Cerebellar nuclear complex (tissue), 1 donor: Measurements from ENCODE around the gene SPEN.
"Not testable (repeated sequence)": the region's sequence is repeated elsewhere in the genome, so short reads cannot be mapped to it uniquely, and the experiment has no call there.

ENCODE experiments used
- DNase-seq, 2 experiments: peaks; one replicate each; lab custom pipeline; 2025; lab: John Stamatoyannopoulos, UW

Gene SPEN

DNA sequence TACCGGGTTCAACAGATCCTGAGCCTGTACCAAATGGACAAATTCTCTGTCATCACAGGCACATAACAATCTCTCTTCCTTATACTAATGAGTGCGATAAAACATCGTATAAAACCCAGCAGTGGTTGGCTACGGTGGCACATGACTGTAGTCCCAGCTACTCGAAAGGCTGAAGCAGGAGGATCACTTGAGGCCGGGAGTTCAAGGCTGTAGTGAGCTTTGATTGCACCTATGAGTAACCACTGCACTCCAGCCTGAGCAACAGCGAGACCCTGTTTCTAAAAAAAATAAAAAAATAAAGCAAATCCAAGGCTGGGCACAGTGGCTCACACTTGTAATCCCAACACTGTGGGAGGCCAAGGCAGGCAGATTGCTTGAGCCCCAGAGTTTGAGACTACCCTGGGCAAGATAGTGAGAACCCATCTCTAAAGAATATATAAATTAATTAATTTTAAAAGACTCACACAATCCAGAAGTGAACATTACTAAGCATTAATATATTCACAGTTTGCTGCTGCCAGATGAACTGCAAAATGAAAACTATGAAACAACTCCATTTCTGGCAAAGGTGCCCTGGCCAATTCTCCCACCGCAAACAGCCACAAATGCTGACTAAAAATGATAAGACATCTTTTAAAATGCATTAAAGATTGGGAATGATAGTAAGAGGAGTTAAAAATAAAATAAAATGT lies 115.3 kb downstream of the SPEN start:
- DNase-seq = no peak

DNA sequence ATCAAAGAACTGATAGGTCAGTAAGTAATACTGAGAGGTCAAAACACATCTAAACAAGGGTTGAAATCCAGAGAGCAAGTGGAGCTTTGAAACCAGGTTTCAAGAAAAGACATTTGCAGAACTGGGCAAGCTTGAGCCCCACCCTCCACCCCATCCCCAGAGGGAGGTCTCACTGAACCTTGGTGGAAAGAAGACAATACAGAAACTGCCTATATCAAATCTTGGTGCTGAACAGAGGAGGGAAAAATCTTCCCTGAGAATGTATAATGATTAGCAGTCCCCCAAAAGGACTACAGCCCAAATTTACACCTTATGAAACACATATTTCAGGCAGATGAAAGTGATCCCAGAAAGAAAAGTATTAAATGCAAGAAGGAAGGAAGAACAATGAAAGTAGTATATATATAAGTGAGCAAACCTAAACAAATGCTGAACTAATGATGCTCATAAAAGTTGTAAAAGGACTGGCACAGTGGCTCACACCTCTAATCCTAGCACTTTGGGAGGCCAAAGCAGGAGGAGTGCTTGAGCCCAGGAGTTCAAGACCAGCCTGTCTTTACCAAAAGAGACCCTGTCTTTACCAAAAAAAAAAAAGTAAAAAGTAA lies 116.0 kb downstream of the SPEN start:
- DNase-seq = no peak

DNA sequence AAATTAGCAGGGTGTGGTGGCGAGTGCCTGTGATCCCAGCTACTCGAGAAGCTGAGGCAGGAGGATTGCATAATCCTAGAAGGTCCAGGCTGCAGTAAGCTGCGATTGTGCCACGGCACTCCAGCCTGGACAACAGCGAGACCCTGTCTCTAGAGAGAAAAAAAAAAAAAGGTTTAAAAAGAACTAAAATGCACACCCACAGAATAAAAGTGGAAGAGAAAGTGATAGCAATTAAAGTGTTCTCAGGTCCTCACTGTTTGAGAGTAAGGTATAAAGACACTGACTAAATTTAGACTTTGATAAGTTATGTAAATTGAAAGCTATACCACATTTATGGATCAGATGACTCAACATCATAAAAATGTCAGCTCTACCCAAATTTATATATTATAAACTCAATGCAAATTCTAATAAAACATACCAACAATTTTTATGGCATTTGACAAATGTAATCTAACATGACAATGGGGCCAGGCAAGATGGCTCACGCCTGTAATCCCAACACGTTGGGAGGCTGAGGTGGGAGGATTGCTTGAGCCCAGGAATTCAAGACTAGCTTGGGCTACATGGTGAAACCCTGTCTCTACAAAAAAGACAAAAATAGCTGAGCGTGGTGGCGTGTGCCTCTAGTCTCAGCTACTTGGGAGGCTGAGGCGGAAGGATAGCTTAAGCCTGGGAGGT lies 116.6 kb downstream of the SPEN start:
- DNase-seq = no peak

DNA sequence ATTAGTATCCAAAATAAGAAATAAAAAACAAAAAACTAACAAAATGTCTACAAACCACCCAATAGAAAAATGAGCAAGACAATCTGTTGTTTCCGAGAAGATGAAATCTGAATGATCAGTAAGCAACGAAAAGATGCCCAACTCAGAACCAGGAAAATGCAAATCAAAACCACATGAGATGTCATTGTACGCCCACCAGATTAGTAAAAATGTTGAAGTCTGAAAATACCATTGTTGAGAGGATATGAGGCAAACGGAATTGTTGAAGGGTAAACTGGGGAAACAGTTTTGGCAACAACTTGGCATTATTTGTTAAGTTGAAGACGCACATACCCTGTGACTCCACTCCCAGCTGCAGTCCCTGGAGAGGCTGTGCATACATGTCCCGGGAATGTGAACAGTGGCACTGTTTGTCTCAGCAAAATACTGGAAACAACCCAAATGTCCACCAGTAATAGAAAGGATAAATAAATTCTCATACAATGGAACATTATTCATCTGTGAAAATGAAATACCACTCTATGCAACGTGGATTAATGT lies 117.8 kb downstream of the SPEN start:
- no peak for DNase-seq

DNA sequence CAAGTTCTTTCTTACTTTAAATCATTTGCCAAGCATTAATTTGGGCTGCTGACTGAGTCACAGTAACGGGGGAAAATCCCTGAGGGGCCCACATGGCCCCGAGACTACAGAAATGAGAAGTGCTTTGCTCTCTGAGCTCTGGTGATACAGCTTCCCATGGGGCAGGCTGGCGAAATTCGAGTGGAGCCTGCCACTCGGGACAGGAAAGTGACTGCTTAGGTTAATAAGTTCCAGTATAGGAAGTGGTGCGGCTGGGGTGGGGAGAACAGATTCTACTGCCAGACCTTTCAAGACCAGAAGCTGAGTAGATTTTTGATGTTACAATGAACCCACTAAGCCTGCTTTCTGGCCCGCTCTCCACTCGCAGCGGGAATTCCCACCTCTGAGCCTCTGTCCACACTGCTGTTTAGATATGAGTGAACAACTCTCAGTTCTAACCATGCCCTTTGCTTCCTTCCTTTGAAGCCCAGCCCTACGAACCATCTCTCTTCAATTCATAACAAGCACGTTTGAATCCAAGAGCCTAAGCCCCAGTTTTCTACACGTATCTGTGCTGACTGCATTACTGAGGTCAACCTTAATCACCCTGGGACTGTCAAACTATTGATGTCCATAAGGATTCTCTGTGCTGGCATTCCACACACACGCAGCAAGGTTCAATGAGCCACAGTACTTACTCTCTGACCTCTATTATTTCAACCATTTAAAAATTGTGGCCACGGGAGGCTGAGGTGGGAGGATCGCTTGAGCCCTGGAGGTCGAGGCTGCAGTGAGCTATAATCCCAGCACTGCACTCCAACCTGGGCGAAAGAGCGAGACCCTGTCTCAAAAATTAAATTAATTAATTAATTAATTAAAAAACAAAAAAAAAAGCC lies 118.8 kb downstream of the SPEN start:
- no peak for DNase-seq

DNA sequence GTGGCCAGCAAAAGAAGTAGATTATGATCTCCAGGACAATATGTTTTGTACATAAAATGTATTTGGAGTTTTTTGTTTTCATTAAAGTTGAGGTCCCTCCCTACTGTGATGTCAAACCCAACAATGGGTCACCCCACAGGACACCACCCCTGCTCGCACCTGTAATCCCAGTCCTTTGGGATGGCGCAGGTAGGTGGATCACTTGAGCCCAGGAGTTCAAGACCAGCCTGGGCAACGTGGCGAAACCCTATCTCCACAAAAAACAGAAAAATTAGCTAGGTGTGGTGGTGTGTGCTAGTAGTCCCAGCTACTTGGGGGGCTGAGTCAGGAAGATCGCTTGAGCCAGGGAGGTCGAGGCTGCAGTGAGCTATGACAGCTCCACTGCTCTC lies 119.4 kb downstream of the SPEN start:
- no peak for DNase-seq

DNA sequence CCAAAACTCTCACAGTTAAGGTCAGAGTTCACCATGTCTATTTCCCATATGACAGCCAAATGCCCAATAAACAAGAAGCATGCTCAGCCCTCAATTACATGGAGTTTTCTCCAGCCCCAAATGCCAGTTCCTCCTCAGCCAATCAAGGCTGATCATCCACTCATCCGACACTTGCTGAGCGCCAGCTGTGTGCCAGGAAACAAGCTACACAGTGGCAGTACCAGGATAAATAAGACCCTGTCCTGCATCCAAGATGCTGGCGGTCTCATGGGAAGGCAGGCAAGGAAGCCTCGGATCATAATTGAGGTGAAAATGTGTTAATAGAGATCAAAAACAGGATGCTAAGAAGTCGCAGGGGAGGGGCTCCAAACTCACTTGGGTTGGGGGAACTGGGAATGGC lies 120.7 kb downstream of the SPEN start:
- no peak for DNase-seq

DNA sequence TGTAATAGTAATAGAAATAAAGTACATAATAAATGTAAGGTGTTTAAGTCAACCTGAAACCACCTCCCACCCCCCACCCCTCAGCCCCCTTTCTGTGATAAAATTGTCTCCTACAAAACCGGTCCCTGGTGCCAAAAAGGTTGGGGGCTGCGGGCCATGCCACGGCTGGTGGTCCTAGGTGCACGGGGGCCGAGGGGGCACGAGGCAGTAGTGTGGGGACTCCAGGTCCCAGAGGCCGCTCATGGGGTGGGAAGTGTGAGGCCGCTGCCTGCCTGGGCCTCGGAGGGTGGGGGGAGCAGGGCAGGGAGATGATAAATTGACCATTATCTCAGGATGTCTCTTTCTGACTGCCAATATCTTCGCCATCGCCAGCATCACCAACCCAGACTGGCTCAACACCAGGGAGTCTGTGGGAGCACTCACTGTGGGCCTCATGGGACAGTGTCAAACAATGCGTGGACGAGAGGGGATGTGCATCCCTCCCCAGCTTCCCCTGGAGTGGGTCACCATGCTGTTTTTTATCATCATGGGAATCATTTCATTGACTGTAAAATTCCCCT lies 121.9 kb downstream of the SPEN start:
- no peak for DNase-seq

DNA sequence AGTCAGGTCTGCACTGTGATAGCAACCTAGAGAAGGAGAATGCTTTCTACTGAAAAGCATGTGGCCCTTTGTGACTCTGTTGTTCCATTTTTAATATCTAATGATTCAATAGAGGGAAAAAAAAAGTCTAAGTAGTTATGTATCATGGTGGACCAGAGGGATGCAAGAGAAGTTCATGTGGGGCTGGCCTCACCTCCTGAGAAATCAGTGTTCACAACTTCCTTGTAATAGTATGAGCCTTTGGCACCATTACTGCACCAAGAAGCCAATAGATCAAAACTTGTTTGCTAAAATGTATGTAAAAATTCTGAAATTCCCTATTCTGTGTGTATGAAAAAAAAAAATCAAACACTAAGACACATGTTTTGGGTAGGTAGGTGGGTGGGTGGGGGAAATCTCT lies 123.4 kb downstream of the SPEN start:
- DNase-seq = no peak

DNA sequence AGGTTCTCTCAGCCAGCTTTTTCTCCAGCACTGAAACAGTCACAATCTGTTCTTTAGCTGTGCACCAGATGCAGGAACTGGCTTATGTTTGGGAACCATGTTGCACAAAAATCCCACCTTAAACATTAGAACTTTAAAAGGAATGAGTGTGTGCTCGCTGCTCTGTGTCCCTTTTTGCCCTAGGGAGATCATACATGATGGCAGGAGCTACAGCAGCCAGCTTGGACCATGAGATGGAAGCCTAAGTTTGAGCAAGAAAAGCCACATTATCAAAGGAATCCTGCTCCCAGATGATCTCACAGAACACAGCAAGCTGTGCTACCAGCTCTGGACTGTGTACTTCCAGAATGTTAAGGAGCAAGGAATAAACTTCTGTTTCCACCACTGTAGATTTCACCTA lies 124.9 kb downstream of the SPEN start:
- no peak for DNase-seq

DNA sequence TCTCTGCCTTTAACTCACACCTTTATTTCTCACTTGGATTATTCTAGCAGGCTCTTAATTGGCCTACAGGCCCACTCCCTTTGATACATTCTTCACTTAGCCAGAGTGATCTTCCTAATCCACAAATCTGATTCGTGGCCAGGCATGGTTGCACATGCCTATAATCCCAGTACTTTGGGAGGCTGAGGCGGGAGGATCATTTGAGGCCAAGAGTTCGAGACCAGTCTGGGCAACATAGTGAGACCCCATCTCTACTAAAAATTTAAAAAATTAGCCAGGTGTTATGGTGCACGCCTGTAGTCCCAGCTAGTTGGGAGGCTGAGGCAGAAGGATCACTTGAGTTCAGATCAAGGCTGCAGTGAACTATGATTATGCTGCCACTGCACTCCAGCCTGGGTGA lies 126.3 kb downstream of the SPEN start:
- DNase-seq = no peak

DNA sequence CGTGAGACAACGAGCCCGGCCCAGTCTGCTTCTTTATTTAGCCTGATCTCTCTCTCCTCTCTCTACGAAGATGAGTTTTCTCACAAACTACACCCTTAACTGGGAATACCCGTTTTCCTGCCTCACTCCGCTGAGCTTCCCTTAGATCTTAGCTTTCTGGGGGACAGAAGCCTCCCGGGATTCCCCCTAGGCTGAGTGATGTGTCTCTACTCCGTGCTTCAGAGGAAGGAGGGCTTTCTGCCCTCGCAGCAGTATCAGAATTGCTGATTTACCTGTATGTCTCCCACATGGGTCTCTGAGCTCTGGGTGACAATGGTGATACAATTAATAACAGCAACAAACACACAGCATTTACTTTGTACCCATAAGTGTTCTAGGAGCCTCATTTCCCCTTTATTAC lies 127.3 kb downstream of the SPEN start:
- DNase-seq = no peak

DNA sequence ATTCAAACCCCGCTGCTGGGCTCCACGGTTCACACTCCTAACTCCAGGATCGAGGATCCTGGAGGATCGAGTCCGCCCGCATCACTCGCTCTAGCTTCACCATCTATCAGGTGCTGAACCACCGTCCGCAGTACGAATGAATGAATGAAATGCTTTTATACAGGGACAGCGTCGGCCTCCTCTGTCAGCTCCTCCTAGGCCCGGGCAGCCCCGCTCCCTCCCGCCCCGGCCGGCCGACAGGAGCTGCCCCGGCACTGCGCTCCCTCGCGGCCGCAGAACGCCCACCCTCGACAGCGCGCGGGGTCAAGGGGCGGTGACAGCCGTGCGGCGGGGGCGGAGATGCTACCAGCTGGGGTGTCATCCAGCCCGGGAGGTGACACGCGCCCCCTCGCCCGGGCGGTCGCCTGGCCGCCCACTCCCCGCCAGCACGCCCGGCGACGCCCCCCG lies 127.9 kb downstream of the SPEN start:
- no peak for DNase-seq

DNA sequence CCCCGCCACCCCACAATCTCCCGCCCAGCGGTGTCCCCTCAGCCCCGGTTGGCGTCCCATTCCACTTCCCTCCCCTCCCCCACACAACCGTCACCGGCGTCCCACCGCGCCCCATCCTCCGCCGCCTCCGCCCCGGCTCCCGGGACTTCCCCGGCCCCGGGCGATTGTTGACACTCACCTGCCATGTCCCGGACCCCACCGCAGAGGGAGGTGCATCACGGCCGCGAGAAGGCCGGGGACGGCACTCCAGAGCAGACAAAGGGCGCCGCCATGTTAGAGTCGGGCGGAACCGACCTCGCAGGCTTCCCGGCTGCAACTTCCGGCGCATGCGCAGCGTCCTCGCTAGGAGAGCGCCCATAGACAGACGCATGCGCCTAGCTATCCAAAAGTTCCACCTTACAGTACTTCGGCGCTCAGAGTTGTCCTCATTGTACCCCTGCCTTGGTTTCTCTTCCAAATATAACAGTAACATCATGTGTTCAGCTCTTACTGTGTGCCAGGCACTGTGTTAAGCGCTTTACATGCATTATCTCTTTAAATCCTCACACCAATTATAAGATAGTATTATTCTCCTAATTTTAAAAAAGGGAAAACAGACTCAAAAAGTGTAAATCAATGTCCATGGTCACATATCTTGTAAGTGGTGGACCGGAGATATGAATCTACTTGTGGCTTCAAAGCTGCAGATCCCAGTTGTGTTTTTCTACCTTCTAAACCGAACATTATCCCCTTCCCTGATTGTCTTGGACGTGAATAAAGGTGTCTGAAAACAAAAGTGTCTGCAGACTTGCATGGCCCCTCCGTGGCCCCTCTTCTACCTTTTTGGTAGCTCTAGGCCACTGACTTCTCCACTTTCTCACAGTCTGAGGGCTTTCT lies 128.5 kb downstream of the SPEN start, which contains the start of gene ZBTB17:
TSS of gene ZBTB17 (minus strand) at position 297 of the 876 bp plus-strand sequence. CDS start 27,606 bp downstream, outside the sequence.
- DNase-seq = no peak

DNA sequence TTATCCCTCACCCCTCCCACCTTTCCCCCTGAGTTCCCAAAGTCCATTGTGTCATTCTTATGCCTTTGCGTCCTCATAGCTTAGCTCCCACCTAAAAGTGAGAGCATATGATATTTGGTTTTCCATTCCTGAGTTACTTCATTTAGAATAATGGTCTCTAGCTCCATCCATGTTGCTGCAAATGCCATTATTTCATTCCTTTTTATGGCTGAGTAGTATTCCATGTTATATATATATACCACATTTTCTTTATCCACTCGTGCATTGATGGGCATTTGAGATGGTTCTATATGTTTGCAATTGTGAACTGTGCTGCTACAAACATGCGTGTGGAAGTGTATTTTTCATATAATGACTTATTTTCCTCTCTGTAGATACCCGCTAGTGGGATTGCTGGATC lies 130.4 kb downstream of the SPEN start:
- DNase-seq = not testable (repeated sequence)

DNA sequence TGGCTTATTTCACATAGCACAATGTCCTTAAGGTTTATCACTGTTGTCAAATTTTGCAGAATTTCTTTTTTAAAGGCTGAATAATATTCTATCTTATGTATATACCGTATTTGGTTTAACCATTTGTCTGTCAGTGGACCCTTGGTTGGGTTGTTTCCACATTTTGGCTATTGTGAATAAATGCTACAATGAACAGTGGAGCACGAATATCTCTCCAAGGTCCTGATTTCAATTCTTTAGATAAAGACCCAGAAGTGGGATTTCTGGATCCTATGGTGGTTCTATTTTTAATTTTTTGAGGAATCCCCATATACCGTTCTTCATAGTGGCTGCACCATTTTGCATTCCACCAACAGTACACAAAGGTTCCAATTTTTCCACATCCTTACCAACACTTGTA lies 134.2 kb downstream of the SPEN start:
- no peak for DNase-seq

DNA sequence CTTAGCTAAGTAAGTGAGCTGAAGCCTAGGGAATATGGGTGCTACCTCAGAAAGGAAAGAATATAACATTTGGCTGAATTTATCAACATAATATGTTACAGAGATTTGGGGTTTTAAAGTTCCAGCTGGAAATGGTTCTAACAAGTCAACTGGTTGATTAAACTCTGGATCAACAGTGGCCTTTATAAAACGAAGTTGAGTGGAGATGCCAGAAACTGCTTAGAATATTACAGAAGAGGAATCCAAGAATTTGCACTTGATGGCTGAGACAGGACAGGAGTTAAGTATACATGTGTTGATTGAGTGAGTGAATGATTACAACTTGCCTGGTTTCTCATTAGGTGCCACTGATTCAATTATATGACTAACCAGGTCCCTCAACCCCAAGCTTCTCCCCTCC lies 135.8 kb downstream of the SPEN start:
- DNase-seq = no peak

DNA sequence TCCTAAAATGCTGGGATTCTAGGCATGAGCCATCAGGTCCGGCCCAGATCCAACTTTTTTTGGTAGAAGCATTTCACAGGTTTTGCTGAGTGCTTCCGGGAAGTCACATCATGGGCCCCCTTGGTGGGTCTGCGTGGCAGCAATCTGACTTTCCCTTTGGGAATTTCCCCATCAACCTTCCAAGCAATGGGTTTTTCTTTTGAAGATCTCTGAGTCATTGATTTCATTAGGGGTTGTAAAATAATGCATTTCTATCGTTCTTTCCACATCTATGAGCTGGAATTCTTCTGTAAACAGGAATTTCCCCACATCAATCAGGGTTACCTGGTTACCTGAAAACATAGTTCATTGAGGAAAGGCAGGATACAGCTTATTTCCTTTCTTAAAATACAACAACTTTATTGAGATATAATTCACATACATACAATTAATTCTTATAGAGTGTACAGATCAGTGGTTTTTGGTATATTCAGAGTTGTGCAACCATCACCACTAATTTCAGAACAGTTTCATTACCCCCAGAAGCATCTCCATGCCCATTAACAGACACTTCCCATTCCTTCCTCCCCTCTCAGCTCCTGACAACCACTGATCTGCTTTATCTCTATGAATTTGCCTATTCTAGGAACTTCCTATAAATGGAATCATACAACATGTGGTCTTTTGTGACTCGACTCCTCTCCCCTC lies 138.2 kb downstream of the SPEN start:
- DNase-seq = no peak

DNA sequence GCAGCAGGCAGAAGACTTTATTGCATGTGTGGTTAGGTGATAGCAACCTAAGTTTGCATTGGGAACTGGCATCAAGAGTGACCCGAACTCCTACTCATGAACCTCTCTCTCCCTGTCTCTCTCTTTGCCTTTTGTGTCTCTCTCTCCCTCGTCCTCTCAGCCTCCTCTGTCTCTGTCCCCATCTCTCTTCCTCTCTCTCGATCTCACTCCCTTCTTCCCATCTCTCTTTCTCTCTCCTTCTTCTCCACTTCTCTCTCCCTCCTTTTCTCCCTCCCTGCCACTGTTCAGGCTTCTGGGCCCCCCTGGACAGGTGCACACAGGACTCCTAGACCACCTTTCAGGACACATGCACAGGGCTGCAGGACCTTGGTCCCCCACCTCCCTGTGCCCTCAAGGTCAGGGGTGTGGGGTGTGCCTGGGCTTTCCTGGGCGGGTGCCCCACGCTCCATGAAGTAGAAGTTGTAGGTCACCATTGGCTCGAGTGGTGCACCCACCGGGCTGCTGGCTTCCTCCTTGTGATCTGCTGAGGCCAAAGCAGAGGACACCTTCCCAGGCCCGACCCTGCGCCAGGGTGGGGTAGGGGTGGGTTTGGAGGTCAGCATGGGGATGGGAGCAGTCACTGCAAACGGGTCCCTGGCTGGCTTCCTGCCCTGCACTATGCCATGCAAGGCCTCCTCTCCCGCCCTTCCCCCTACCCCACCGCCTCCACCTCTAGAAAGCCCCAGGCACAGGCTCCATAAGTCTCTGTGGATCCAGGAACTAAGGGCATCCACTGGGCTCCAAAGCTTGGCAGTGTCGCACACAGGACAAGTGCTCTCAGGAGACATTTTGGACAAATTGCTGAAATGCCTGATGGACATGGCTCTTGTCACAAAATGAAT lies 141.6 kb downstream of the SPEN start:
- no peak for DNase-seq
